SK-N-SH treated with all-trans-retinoic acid at 6 μM for 48 hours (cell line): ENCODE results near the gene GALNT13.

ENCODE experiments used
- ATAC-seq: fragments of 200-7000 bp; cut with Tn5 transposase; 3 replicates; pipeline ENCODE4 v1.9.1; 2020; ENCODE audit warnings: mild to moderate bottlenecking, moderate library complexity
- ARNTL ChIP-seq: fragments of 450-650 bp; formaldehyde crosslinking; IDR thresholded peaks from 2 replicates; pipeline ENCODE4 v1.5.0; 2020; ENCODE audit warnings: low read depth, mild to moderate bottlenecking, moderate library complexity, borderline replicate concordance
- BACH2 ChIP-seq: fragments of 250-450 bp; sonication (Bioruptor Pico); IDR thresholded peaks from 2 replicates; pipeline ENCODE4 v1.9.0; 2021; ENCODE audit warnings: mild to moderate bottlenecking, borderline replicate concordance
- CSDC2 ChIP-seq: fragments of 250-450 bp; sonication (Bioruptor Pico); IDR thresholded peaks from 2 replicates; pipeline ENCODE4 v1.5.0; 2020; ENCODE audit warnings: mild to moderate bottlenecking, moderate library complexity
- GLIS3 ChIP-seq: fragments of 250-450 bp; sonication (Bioruptor Pico); IDR thresholded peaks from 2 replicates; pipeline ENCODE4 v1.5.0; 2020; ENCODE audit warnings: mild to moderate bottlenecking, moderate library complexity
- ISL1 ChIP-seq: fragments of 250-450 bp; sonication (Bioruptor Pico); IDR thresholded peaks from 2 replicates; pipeline ENCODE4 v2.1.2; 2022; ENCODE audit warnings: mild to moderate bottlenecking, moderate library complexity
- OSR1 ChIP-seq: fragments of 250-450 bp; sonication (Bioruptor Pico); IDR thresholded peaks from 2 replicates; pipeline ENCODE4 v1.8.0; 2022; ENCODE audit warnings: moderate library complexity, mild to moderate bottlenecking, inconsistent platforms
- POU6F1 ChIP-seq: fragments of 250-450 bp; sonication (Bioruptor Pico); IDR thresholded peaks from 2 replicates; pipeline ENCODE4 v1.8.0; 2021; ENCODE audit warnings: low read depth, mild to moderate bottlenecking, moderate library complexity, borderline replicate concordance
- PPARA ChIP-seq: fragments of 250-450 bp; sonication (Bioruptor Pico); IDR thresholded peaks from 2 replicates; pipeline ENCODE4 v1.5.0; 2020; ENCODE audit warnings: mild to moderate bottlenecking, borderline replicate concordance
- RARB ChIP-seq: fragments of 250-450 bp; sonication (Bioruptor Pico); IDR thresholded peaks from 2 replicates; pipeline ENCODE4 v1.8.0; 2021; ENCODE audit warnings: mild to moderate bottlenecking, moderate library complexity
- SNAI2 ChIP-seq: fragments of 250-450 bp; sonication (Bioruptor Pico); IDR thresholded peaks from 2 replicates; pipeline ENCODE4 v1.5.0; 2020; ENCODE audit warnings: mild to moderate bottlenecking, moderate library complexity
- TCF4 ChIP-seq: fragments of 250-450 bp; sonication (Bioruptor Pico); IDR thresholded peaks from 2 replicates; pipeline ENCODE4 v1.8.0; 2021; ENCODE audit warnings: mild to moderate bottlenecking, moderate library complexity, borderline replicate concordance
- ZC3H10 ChIP-seq: fragments of 250-450 bp; sonication (Bioruptor Pico); IDR thresholded peaks from 2 replicates; pipeline ENCODE4 v1.5.1; 2021; ENCODE audit warnings: mild to moderate bottlenecking, moderate library complexity
- ZFP3 ChIP-seq: fragments of 250-450 bp; sonication (Bioruptor Pico); IDR thresholded peaks from 2 replicates; pipeline ENCODE4 v1.5.0; 2020; ENCODE audit warnings: mild to moderate bottlenecking, moderate library complexity
- ZFP30 ChIP-seq: fragments of 450-650 bp; formaldehyde crosslinking; IDR thresholded peaks from 2 replicates; pipeline ENCODE4 v1.5.0; 2022; ENCODE audit warnings: mild to moderate bottlenecking, moderate library complexity
- ZNF70 ChIP-seq: fragments of 450-650 bp; formaldehyde crosslinking; IDR thresholded peaks from 2 replicates; pipeline ENCODE4 v1.5.0; 2020; ENCODE audit warnings: mild to moderate bottlenecking, moderate library complexity
- ZNF8 ChIP-seq: fragments of 450-650 bp; formaldehyde crosslinking; IDR thresholded peaks from 2 replicates; pipeline ENCODE4 v1.5.0; 2020; ENCODE audit warnings: mild to moderate bottlenecking, moderate library complexity
- TF ChIP-seq, protein P1 (sequence below): fragments of 250-450 bp; sonication (Bioruptor Pico); IDR thresholded peaks from 2 replicates; pipeline ENCODE4 v1.5.0; 2020; ENCODE audit warnings: mild to moderate bottlenecking, moderate library complexity
- TF ChIP-seq, protein P2 (sequence below): fragments of 250-450 bp; sonication (Bioruptor Pico); IDR thresholded peaks from 2 replicates; pipeline ENCODE4 v1.5.1; 2020; ENCODE audit warnings: low read depth, mild to moderate bottlenecking, moderate library complexity
- TF ChIP-seq, protein P3 (sequence below): fragments of 250-450 bp; sonication (Bioruptor Pico); IDR thresholded peaks from 2 replicates; pipeline ENCODE4 v1.5.1; 2021; ENCODE audit warnings: mild to moderate bottlenecking, moderate library complexity

Gene GALNT13

DNA sequence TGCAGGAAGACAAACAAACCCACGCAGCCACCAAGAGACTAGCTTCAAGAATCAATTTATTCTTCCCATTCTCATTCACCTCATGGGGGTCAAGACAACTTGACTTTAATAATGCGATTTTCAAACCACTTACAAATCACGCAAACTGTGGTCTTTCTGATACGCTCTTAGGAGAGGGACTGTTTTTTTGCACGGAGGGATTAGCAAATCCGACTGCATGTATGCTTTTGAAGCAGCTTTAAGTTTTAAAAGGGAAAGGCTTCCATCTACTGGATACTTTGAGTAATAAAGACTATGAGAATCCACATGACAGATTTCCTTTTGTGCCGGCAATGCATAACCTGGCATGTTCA lies 503.8 kb downstream of the GALNT13 start (continued):
- TF ChIP-seq, protein P1, sequence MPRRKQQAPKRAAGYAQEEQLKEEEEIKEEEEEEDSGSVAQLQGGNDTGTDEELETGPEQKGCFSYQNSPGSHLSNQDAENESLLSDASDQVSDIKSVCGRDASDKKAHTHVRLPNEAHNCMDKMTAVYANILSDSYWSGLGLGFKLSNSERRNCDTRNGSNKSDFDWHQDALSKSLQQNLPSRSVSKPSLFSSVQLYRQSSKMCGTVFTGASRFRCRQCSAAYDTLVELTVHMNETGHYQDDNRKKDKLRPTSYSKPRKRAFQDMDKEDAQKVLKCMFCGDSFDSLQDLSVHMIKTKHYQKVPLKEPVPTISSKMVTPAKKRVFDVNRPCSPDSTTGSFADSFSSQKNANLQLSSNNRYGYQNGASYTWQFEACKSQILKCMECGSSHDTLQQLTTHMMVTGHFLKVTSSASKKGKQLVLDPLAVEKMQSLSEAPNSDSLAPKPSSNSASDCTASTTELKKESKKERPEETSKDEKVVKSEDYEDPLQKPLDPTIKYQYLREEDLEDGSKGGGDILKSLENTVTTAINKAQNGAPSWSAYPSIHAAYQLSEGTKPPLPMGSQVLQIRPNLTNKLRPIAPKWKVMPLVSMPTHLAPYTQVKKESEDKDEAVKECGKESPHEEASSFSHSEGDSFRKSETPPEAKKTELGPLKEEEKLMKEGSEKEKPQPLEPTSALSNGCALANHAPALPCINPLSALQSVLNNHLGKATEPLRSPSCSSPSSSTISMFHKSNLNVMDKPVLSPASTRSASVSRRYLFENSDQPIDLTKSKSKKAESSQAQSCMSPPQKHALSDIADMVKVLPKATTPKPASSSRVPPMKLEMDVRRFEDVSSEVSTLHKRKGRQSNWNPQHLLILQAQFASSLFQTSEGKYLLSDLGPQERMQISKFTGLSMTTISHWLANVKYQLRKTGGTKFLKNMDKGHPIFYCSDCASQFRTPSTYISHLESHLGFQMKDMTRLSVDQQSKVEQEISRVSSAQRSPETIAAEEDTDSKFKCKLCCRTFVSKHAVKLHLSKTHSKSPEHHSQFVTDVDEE (CRISPR knock-in tag), result no peak
- TF ChIP-seq PPARA (CRISPR knock-in tag), result no peak
- TF ChIP-seq RARB (CRISPR knock-in tag), result no peak
- TF ChIP-seq ARNTL (CRISPR knock-in tag), result no peak
- TF ChIP-seq CSDC2 (CRISPR knock-in tag), result no peak
- no peak for TF ChIP-seq ZNF8 (CRISPR knock-in tag)
- no peak for TF ChIP-seq ZFP30 (CRISPR knock-in tag)
- TF ChIP-seq, protein P2, sequence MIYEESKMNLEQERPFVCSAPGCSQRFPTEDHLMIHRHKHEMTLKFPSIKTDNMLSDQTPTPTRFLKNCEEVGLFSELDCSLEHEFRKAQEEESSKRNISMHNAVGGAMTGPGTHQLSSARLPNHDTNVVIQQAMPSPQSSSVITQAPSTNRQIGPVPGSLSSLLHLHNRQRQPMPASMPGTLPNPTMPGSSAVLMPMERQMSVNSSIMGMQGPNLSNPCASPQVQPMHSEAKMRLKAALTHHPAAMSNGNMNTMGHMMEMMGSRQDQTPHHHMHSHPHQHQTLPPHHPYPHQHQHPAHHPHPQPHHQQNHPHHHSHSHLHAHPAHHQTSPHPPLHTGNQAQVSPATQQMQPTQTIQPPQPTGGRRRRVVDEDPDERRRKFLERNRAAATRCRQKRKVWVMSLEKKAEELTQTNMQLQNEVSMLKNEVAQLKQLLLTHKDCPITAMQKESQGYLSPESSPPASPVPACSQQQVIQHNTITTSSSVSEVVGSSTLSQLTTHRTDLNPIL (CRISPR knock-in tag), result no peak
- TF ChIP-seq OSR1 (CRISPR knock-in tag), result no peak

GRCh38 chr2:154381931-154382794 lies 510.4 kb downstream of the GALNT13 start:
- ATAC-seq, result no peak
- TF ChIP-seq, protein P2 (CRISPR knock-in tag), result no peak
- TF ChIP-seq ZNF8 (CRISPR knock-in tag) (no peak), ZFP3 (CRISPR knock-in tag) (no peak), BACH2 (no peak), TCF4 (CRISPR knock-in tag) (no peak), ZC3H10 (no peak), GLIS3 (CRISPR knock-in tag) (no peak), POU6F1 (no peak), PPARA (CRISPR knock-in tag) (no peak), SNAI2 (no peak), OSR1 (CRISPR knock-in tag) (no peak), ARNTL (CRISPR knock-in tag) (no peak), RARB (CRISPR knock-in tag) (no peak), ISL1 (no peak), ZNF70 (CRISPR knock-in tag) (no peak), ZFP30 (CRISPR knock-in tag) (no peak)
- TF ChIP-seq, protein P1 (CRISPR knock-in tag), result no peak
- TF ChIP-seq, protein P3, sequence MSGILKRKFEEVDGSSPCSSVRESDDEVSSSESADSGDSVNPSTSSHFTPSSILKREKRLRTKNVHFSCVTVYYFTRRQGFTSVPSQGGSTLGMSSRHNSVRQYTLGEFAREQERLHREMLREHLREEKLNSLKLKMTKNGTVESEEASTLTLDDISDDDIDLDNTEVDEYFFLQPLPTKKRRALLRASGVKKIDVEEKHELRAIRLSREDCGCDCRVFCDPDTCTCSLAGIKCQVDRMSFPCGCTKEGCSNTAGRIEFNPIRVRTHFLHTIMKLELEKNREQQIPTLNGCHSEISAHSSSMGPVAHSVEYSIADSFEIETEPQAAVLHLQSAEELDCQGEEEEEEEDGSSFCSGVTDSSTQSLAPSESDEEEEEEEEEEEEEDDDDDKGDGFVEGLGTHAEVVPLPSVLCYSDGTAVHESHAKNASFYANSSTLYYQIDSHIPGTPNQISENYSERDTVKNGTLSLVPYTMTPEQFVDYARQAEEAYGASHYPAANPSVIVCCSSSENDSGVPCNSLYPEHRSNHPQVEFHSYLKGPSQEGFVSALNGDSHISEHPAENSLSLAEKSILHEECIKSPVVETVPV (CRISPR knock-in tag), result no peak
